A549 (cell line): Measurements from ENCODE around the gene CLSTN1. TPM values are rescaled to one million over a fixed set of nuclear protein-coding genes. Genes with fewer than 3 reads are reported as not detected.

Experiments used
- ATAC-seq, 2 experiments: fragments of 200-7000 bp in 1 of 2; fragments of >200 bp in 1 of 2; cut with Nextera tagmentation in 1 of 2; cut with Tn5 transposase in 1 of 2; 3 replicates each; pipeline versions ENCODE4 v1.8.0 to v1.9.1; 2018 to 2020; ENCODE audit warnings: mild to moderate bottlenecking in 1 of 2, moderate library complexity in 1 of 2
- CTCF ChIA-PET: fragments of 300-600 bp; sonication (Branson Sonifier 250); formaldehyde crosslinking; extraction: SDS; loops from one replicate; lab custom pipeline; 2021; ENCODE audit warnings: antibody characterized with exemption, inconsistent platforms; lab: Yijun Ruan, JAX
- POLR2A ChIA-PET: fragments of 350-600 bp; formaldehyde crosslinking; extraction: SDS; loops from one replicate; lab custom pipeline; 2021; ENCODE audit warnings: antibody characterized with exemption, inconsistent platforms; lab: Yijun Ruan, JAX
- DNase-seq, 2 experiments: peaks; one replicate each; pipeline versions ENCODE4 v3.0.0 to v3.0.0-alpha.2; 2011 to 2016; ENCODE audit warnings: low read depth in 1 of 2, low spot score in 1 of 2
- FAIRE-seq: peaks from 2 replicates; lab custom pipeline; 2011; peaks lifted over from hg19 to GRCh38; lab: Jason Lieb, UNC
- H3K27ac ChIP-seq, 2 experiments: fragments of >200 bp; sonication (Bioruptor Twin); formaldehyde crosslinking; 3 replicates each; pipeline ENCODE4 v1.5.1; 2016 to 2017
- H3K4me1 ChIP-seq: fragments of >200 bp; sonication (Bioruptor Twin); formaldehyde crosslinking; 3 replicates; pipeline ENCODE4 v1.6.1; 2016
- H3K4me2 ChIP-seq: fragments of >200 bp; sonication (Bioruptor Twin); formaldehyde crosslinking; 3 replicates; pipeline ENCODE4 v1.6.1; 2016
- H3K4me3 ChIP-seq: fragments of >200 bp; sonication (Bioruptor Twin); formaldehyde crosslinking; 3 replicates; pipeline ENCODE4 v1.5.1; 2016
- H3K9me3 ChIP-seq: fragments of >200 bp; sonication (Bioruptor Twin); formaldehyde crosslinking; 3 replicates; pipeline ENCODE4 v1.6.1; 2016
- ATOH8 ChIP-seq: fragments of 250-450 bp; sonication (Bioruptor Pico); IDR thresholded peaks from 2 replicates; pipeline ENCODE4 v1.5.0; 2020; ENCODE audit warnings: low read depth, mild to moderate bottlenecking, moderate library complexity
- CBX2 ChIP-seq: fragments of 200-600 bp; sonication (generic); IDR thresholded peaks from 2 replicates; pipeline ENCODE4 v1.6.1; 2016; ENCODE audit warnings: low read depth, mild to moderate bottlenecking, borderline replicate concordance
- GATA3 ChIP-seq: IDR thresholded peaks from 2 replicates; pipeline ENCODE4 v1.6.1; 2012; ENCODE audit warnings: borderline replicate concordance
- HMGXB4 ChIP-seq: fragments of 250-450 bp; sonication (Bioruptor Pico); IDR thresholded peaks from 2 replicates; pipeline ENCODE4 v1.5.0; 2021; ENCODE audit warnings: mild to moderate bottlenecking, moderate library complexity, borderline replicate concordance
- HOXB5 ChIP-seq: fragments of 250-450 bp; sonication (Bioruptor Pico); IDR thresholded peaks from 2 replicates; pipeline ENCODE4 v1.5.0; 2020; ENCODE audit warnings: mild to moderate bottlenecking, moderate library complexity
- KDM1A ChIP-seq: fragments of 200-600 bp; sonication (generic); IDR thresholded peaks from 2 replicates; pipeline ENCODE4 v1.6.1; 2016; ENCODE audit warnings: low read depth, mild to moderate bottlenecking
- MAZ ChIP-seq: fragments of 150-350 bp; IDR thresholded peaks from 2 replicates; pipeline ENCODE4 v1.6.1; 2014; ENCODE audit warnings: antibody characterized with exemption, low read depth, low read length, borderline replicate concordance
- NPAS2 ChIP-seq: fragments of 250-450 bp; sonication (Bioruptor Pico); IDR thresholded peaks from 2 replicates; pipeline ENCODE4 v1.8.0; 2022; ENCODE audit warnings: mild to moderate bottlenecking, moderate library complexity, borderline replicate concordance
- POLR2AphosphoS2 ChIP-seq: conservative IDR thresholded peaks from 2 replicates; pipeline ENCODE4 v1.6.1; 2012; ENCODE audit warnings: low read length, improper control_type of control experiment, inconsistent platforms
- RAD21 ChIP-seq, 2 experiments: fragments of >200 bp in 1 of 2; sonication (Bioruptor Twin) in 1 of 2; formaldehyde crosslinking in 1 of 2; IDR thresholded peaks in 1 of 2; conservative IDR thresholded peaks in 1 of 2; 2 replicates in 1 of 2; 3 replicates in 1 of 2; pipeline ENCODE4 v1.6.1; 2012 to 2018; ENCODE audit warnings: inconsistent platforms in 1 of 2
- RARB ChIP-seq: fragments of 250-450 bp; sonication (Bioruptor Pico); IDR thresholded peaks from 2 replicates; pipeline ENCODE4 v1.8.0; 2021; ENCODE audit warnings: mild to moderate bottlenecking, moderate library complexity
- RCOR1 ChIP-seq: fragments of 150-350 bp; IDR thresholded peaks from 2 replicates; pipeline ENCODE4 v1.6.1; 2014; ENCODE audit warnings: antibody characterized with exemption, low read length, low read depth
- RNF2 ChIP-seq: fragments of 200-600 bp; sonication (generic); IDR thresholded peaks from 2 replicates; pipeline ENCODE4 v1.6.1; 2016; ENCODE audit warnings: low read depth, mild to moderate bottlenecking, antibody characterized with exemption, moderate library complexity, borderline replicate concordance
- SMC3 ChIP-seq: fragments of >200 bp; sonication (Bioruptor Twin); formaldehyde crosslinking; IDR thresholded peaks from 3 replicates; pipeline ENCODE4 v1.6.1; 2018; ENCODE audit warnings: inconsistent platforms
- SREBF2 ChIP-seq: fragments of 450-650 bp; IDR thresholded peaks from 2 replicates; pipeline ENCODE4 v1.6.1; 2014; ENCODE audit warnings: mild to moderate bottlenecking, moderate library complexity
- ZC3H11A ChIP-seq: fragments of 450-650 bp; IDR thresholded peaks from 2 replicates; pipeline ENCODE4 v1.6.1; 2014; ENCODE audit warnings: antibody characterized with exemption, mild to moderate bottlenecking
- WGBS: methylation state at CpG from one replicate; pipeline ENCODE4 v1.1.6; 2017; ENCODE audit errors: missing lambda C conversion rate; 5-methylcytosine and 5-hydroxymethylcytosine counted together
- polyA plus RNA-seq, 4 experiments: library from polyadenylated mRNA; depleted of rRNA in 3 of 4; stranded (reverse); fragments of >200 nt; fragmentation: RNase III in 1 of 4; extraction: RNeasy Plus Mini Kit Qiagen cat#74134 plus additional on column Dnase treatment in 1 of 4; gene quantifications; 2 replicates in 3 of 4; 3 replicates in 1 of 4; pipeline ENCODE4 v1.2.3, GENCODE V29; 2011 to 2017
- TF ChIP-seq, protein P1 (sequence below): fragments of 150-350 bp; IDR thresholded peaks from 2 replicates; pipeline ENCODE4 v1.6.1; 2014; ENCODE audit warnings: low read depth, mild to moderate bottlenecking, low read length
- TF ChIP-seq, protein P2 (sequence below): fragments of >200 bp; sonication (Bioruptor Twin); formaldehyde crosslinking; IDR thresholded peaks from 3 replicates; pipeline ENCODE4 v1.5.1; 2016
- TF ChIP-seq, protein P3 (sequence below): fragments of 200-600 bp; sonication (generic); IDR thresholded peaks from 2 replicates; pipeline ENCODE4 v1.6.1; 2016; ENCODE audit warnings: antibody characterized with exemption, mild to moderate bottlenecking, moderate library complexity

Gene CLSTN1
- polyA plus RNA-seq, 2 of the 4 experiments (the other 2 are of a cell fraction), result 27.3 to 56.1 TPM

GRCh38 chr1:9776685-9777084 is 47.1 kb downstream of the CLSTN1 start:
- ChIA-PET CTCF (interaction anchor here (0.6 to 1.0 kb wide), 3 partner anchors 39 to 150 kb away, joined by 3 read pairs; no protein-coding TSS in a partner anchor), POLR2A (no interaction called here)
- no peak for DNase-seq
- Histone ChIP-seq H3K27ac (no peak overlapping the region), H3K4me1 (no peaks in the 10 kb centered on the region), H3K4me3 (no peak overlapping the region), H3K4me2 (no peak overlapping the region), H3K9me3 (no peaks in the 10 kb centered on the region)
- no peak for ATAC-seq
- WGBS, result 83% methylated on average over 1 of the region's 2 CpGs
- TF ChIP-seq RARB (CRISPR knock-in tag) (no peak), ATOH8 (no peak), MAZ (no peak), RAD21 (conservative IDR thresholded peaks at IDR 0.05 in 1 of 2, IDR thresholded peaks at IDR 0.05 in 1 of 2) (no peak), SREBF2 (no peak), HOXB5 (CRISPR knock-in tag) (no peak), RNF2 (no peak), HMGXB4 (CRISPR knock-in tag) (no peak), CBX2 (no peak), SMC3 (no peak), KDM1A (no peak), RCOR1 (no peak), GATA3 (no peak), NPAS2 (CRISPR knock-in tag) (no peak), POLR2AphosphoS2 (no peak), ZC3H11A (no peak)
- TF ChIP-seq, protein P1, sequence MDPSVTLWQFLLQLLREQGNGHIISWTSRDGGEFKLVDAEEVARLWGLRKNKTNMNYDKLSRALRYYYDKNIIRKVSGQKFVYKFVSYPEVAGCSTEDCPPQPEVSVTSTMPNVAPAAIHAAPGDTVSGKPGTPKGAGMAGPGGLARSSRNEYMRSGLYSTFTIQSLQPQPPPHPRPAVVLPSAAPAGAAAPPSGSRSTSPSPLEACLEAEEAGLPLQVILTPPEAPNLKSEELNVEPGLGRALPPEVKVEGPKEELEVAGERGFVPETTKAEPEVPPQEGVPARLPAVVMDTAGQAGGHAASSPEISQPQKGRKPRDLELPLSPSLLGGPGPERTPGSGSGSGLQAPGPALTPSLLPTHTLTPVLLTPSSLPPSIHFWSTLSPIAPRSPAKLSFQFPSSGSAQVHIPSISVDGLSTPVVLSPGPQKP, result no peak
- TF ChIP-seq, protein P2, sequence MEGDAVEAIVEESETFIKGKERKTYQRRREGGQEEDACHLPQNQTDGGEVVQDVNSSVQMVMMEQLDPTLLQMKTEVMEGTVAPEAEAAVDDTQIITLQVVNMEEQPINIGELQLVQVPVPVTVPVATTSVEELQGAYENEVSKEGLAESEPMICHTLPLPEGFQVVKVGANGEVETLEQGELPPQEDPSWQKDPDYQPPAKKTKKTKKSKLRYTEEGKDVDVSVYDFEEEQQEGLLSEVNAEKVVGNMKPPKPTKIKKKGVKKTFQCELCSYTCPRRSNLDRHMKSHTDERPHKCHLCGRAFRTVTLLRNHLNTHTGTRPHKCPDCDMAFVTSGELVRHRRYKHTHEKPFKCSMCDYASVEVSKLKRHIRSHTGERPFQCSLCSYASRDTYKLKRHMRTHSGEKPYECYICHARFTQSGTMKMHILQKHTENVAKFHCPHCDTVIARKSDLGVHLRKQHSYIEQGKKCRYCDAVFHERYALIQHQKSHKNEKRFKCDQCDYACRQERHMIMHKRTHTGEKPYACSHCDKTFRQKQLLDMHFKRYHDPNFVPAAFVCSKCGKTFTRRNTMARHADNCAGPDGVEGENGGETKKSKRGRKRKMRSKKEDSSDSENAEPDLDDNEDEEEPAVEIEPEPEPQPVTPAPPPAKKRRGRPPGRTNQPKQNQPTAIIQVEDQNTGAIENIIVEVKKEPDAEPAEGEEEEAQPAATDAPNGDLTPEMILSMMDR, result no peak
- TF ChIP-seq, protein P3, sequence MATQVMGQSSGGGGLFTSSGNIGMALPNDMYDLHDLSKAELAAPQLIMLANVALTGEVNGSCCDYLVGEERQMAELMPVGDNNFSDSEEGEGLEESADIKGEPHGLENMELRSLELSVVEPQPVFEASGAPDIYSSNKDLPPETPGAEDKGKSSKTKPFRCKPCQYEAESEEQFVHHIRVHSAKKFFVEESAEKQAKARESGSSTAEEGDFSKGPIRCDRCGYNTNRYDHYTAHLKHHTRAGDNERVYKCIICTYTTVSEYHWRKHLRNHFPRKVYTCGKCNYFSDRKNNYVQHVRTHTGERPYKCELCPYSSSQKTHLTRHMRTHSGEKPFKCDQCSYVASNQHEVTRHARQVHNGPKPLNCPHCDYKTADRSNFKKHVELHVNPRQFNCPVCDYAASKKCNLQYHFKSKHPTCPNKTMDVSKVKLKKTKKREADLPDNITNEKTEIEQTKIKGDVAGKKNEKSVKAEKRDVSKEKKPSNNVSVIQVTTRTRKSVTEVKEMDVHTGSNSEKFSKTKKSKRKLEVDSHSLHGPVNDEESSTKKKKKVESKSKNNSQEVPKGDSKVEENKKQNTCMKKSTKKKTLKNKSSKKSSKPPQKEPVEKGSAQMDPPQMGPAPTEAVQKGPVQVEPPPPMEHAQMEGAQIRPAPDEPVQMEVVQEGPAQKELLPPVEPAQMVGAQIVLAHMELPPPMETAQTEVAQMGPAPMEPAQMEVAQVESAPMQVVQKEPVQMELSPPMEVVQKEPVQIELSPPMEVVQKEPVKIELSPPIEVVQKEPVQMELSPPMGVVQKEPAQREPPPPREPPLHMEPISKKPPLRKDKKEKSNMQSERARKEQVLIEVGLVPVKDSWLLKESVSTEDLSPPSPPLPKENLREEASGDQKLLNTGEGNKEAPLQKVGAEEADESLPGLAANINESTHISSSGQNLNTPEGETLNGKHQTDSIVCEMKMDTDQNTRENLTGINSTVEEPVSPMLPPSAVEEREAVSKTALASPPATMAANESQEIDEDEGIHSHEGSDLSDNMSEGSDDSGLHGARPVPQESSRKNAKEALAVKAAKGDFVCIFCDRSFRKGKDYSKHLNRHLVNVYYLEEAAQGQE, result no peak
- FAIRE-seq, result no peak
